Measurements from ENCODE around the gene TRAF3. TPM values are rescaled to one million over a fixed set of nuclear protein-coding genes. Genes with fewer than 3 reads are reported as not detected.

Gene TRAF3
- total RNA-seq, 1 donor from 2014 or later: 25.9 TPM

GRCh38 chr14:102918438-102918837, 141.2 kb downstream of the TRAF3 start:
- Mint-ChIP-seq H3K4me1 (ENCODE audit: low read depth, unreplicated experiment) (no peaks in the 10 kb centered on the region), H3K9me3 (ENCODE audit: unreplicated experiment) (no peaks in the 10 kb centered on the region), H3K27ac (ENCODE audit: unreplicated experiment) (no peak overlapping the region), H3K4me3 (ENCODE audit: unreplicated experiment) (no peak overlapping the region), H3K27me3 (ENCODE audit: low read depth, unreplicated experiment) (peaks cover 5% of the 10 kb centered on the region), H3K36me3 (ENCODE audit: low read depth, unreplicated experiment) (peaks cover 4% of the 10 kb centered on the region)
- Histone ChIP-seq H3K9ac (ENCODE audit: low read length) (no peak overlapping the region), H4K20me1 (ENCODE audit: insufficient read depth, low read length) (peaks cover 4% of the 10 kb centered on the region), H3K4me1 (ENCODE audit: insufficient read depth, low read length) (peaks cover 3% of the 10 kb centered on the region), H3K27ac (ENCODE audit: low read depth, low read length) (no peak overlapping the region), H3K27me3 (ENCODE audit: insufficient read depth, low read length) (peaks cover 15% of the 10 kb centered on the region), H3K36me3 (ENCODE audit: insufficient read depth, low read length) (no peaks in the 10 kb centered on the region), H3K4me3 (ENCODE audit: insufficient read depth, low read depth, low read length) (no peak overlapping the region), H2AFZ (ENCODE audit: low read depth, low read length) (no peak overlapping the region), H3K79me2 (ENCODE audit: insufficient read depth, low read length) (no peaks in the 10 kb centered on the region), H3K4me2 (ENCODE audit: low read length) (no peak overlapping the region), H3K9me3 (ENCODE audit: insufficient read depth, low read depth, low read length) (peaks cover 5% of the 10 kb centered on the region)
- no peak for DNase-seq (ENCODE audit: low read depth)
- no peak for FAIRE-seq
- TF ChIP-seq CTCF (IDR thresholded peaks at IDR 0.05; ENCODE audit: insufficient read depth, low read depth, low read length): no peak
- TF ChIP-seq EZH2 (IDR thresholded peaks at IDR 0.05; ENCODE audit: insufficient read depth, low read length): no peak

GRCh38 chr14:102920273-102920997, 143.2 kb downstream of the TRAF3 start:
- no peak overlapping the region for H3K27ac ChIP-seq (ENCODE audit: low read depth, low read length)
- no peaks in the 10 kb centered on the region for H3K36me3 ChIP-seq (ENCODE audit: insufficient read depth, low read length)
- H4K20me1 ChIP-seq (ENCODE audit: insufficient read depth, low read length): peaks cover 8% of the 10 kb centered on the region
- H2AFZ ChIP-seq (ENCODE audit: low read depth, low read length): no peak overlapping the region
- no peak overlapping the region for H3K4me2 ChIP-seq (ENCODE audit: low read length)
- H3K79me2 ChIP-seq (ENCODE audit: insufficient read depth, low read length): no peaks in the 10 kb centered on the region
- H3K9ac ChIP-seq (ENCODE audit: low read length): no peak overlapping the region
- no peak for DNase-seq (ENCODE audit: low read depth)
- Mint-ChIP-seq H3K27ac (ENCODE audit: unreplicated experiment) (no peak overlapping the region), H3K27me3 (ENCODE audit: low read depth, unreplicated experiment) (peaks cover 13% of the 10 kb centered on the region), H3K36me3 (ENCODE audit: low read depth, unreplicated experiment) (peaks cover 4% of the 10 kb centered on the region), H3K4me1 (ENCODE audit: low read depth, unreplicated experiment) (no peaks in the 10 kb centered on the region), H3K9me3 (ENCODE audit: unreplicated experiment) (no peaks in the 10 kb centered on the region), H3K4me3 (ENCODE audit: unreplicated experiment) (no peak overlapping the region)
- peaks cover 5% of the 10 kb centered on the region for H3K4me1 ChIP-seq (ENCODE audit: insufficient read depth, low read length)
- TF ChIP-seq CTCF (IDR thresholded peaks at IDR 0.05; ENCODE audit: insufficient read depth, low read depth, low read length) (no peak), EZH2 (IDR thresholded peaks at IDR 0.05; ENCODE audit: insufficient read depth, low read length) (no peak)
- peaks cover 33% of the 10 kb centered on the region for H3K27me3 ChIP-seq (ENCODE audit: insufficient read depth, low read length)
- H3K4me3 ChIP-seq (ENCODE audit: insufficient read depth, low read depth, low read length): no peak overlapping the region
- no peak for FAIRE-seq
- peaks cover 5% of the 10 kb centered on the region for H3K9me3 ChIP-seq (ENCODE audit: insufficient read depth, low read depth, low read length)

GRCh38 chr14:102920998-102921304, 143.7 kb downstream of the TRAF3 start:
- H3K36me3 Mint-ChIP-seq (ENCODE audit: low read depth, unreplicated experiment): peaks cover under 1% of the 10 kb centered on the region
- DNase-seq (ENCODE audit: low read depth) (no peak), FAIRE-seq (no peak)
- H3K4me1 ChIP-seq (ENCODE audit: insufficient read depth, low read length): peaks cover 5% of the 10 kb centered on the region
- H3K27me3 Mint-ChIP-seq (ENCODE audit: low read depth, unreplicated experiment): peaks cover 14% of the 10 kb centered on the region
- H3K27ac ChIP-seq (ENCODE audit: low read depth, low read length): no peak overlapping the region
- H3K4me2 ChIP-seq (ENCODE audit: low read length): no peak overlapping the region
- peaks cover 34% of the 10 kb centered on the region for H3K27me3 ChIP-seq (ENCODE audit: insufficient read depth, low read length)
- no peaks in the 10 kb centered on the region for H3K36me3 ChIP-seq (ENCODE audit: insufficient read depth, low read length)
- H3K27ac Mint-ChIP-seq (ENCODE audit: unreplicated experiment): no peak overlapping the region
- no peaks in the 10 kb centered on the region for H3K4me1 Mint-ChIP-seq (ENCODE audit: low read depth, unreplicated experiment)
- TF ChIP-seq EZH2 (IDR thresholded peaks at IDR 0.05; ENCODE audit: insufficient read depth, low read length) (no peak), CTCF (IDR thresholded peaks at IDR 0.05; ENCODE audit: insufficient read depth, low read depth, low read length) (no peak)
- no peak overlapping the region for H3K9ac ChIP-seq (ENCODE audit: low read length)
- H3K4me3 Mint-ChIP-seq (ENCODE audit: unreplicated experiment): no peak overlapping the region
- no peak overlapping the region for H2AFZ ChIP-seq (ENCODE audit: low read depth, low read length)
- H3K79me2 ChIP-seq (ENCODE audit: insufficient read depth, low read length): no peaks in the 10 kb centered on the region
- no peaks in the 10 kb centered on the region for H3K9me3 Mint-ChIP-seq (ENCODE audit: unreplicated experiment)
- peaks cover 5% of the 10 kb centered on the region for H3K9me3 ChIP-seq (ENCODE audit: insufficient read depth, low read depth, low read length)
- peaks cover 8% of the 10 kb centered on the region for H4K20me1 ChIP-seq (ENCODE audit: insufficient read depth, low read length)
- H3K4me3 ChIP-seq (ENCODE audit: insufficient read depth, low read depth, low read length): no peak overlapping the region

All from astrocyte (in vitro differentiated cells and primary cell).